Endothelial cell of umbilical vein (primary cell): ENCODE measurements around the gene LRP1B. TPM values are rescaled to one million over a fixed set of nuclear protein-coding genes. Genes with fewer than 3 reads are reported as not detected.

Experiments
- BruUV-seq: library from RNA; stranded (reverse); fragments of 400-500 nt; replicated peaks from 2 replicates; lab custom pipeline; 2021; lab: Mats Ljungman, UMichigan
- CTCF ChIA-PET: fragments of 300-600, 350-600 bp; sonication (Branson Sonifier 250); formaldehyde crosslinking; loops from one replicate; lab custom pipeline; 2021; ENCODE audit warnings: antibody characterized with exemption, inconsistent platforms; lab: Charles Lee
- POLR2A ChIA-PET: fragments of 300-600, 350-600 bp; sonication (Branson Sonifier 250); formaldehyde crosslinking; loops from one replicate; lab custom pipeline; 2021; ENCODE audit warnings: antibody characterized with exemption, inconsistent platforms; lab: Charles Lee
- DNase-seq: peaks from one replicate; pipeline ENCODE4 v3.0.0-alpha.2; 2011; ENCODE audit warnings: low read depth, low spot score
- FAIRE-seq: peaks from 2 replicates; lab custom pipeline; 2011; peaks lifted over from hg19 to GRCh38; lab: Jason Lieb, UNC
- H2AFZ ChIP-seq: 2 replicates; pipeline ENCODE4 v1.6.0; 2012; ENCODE audit warnings: low read depth, low read length, control low read depth, inconsistent platforms
- H3K27ac ChIP-seq: 2 replicates; pipeline ENCODE4 v1.5.1; 2011; ENCODE audit warnings: low read depth, mild to moderate bottlenecking, control low read depth, low read length, moderate library complexity; ENCODE audit not compliant: insufficient read depth
- H3K27me3 ChIP-seq, 2 experiments: 2 replicates each; pipeline versions ENCODE4 v1.6.0 to v1.6.1; 2011; ENCODE audit warnings: low read length in 2 of 2, mixed read lengths in 1 of 2; ENCODE audit not compliant: control insufficient read depth in 2 of 2, insufficient read depth in 2 of 2
- H3K36me3 ChIP-seq, 2 experiments: 2 replicates in 1 of 2; 3 replicates in 1 of 2; pipeline ENCODE4 v1.5.1; 2011; ENCODE audit warnings: low read length in 2 of 2, mild to moderate bottlenecking in 1 of 2, moderate library complexity in 1 of 2; ENCODE audit not compliant: control insufficient read depth in 2 of 2, insufficient read depth in 2 of 2; ENCODE audit errors: extremely low read depth in 1 of 2
- H3K4me1 ChIP-seq: 3 replicates; pipeline ENCODE4 v1.5.1; 2011; ENCODE audit warnings: mild to moderate bottlenecking, low read length; ENCODE audit not compliant: control insufficient read depth, insufficient read depth; ENCODE audit errors: extremely low read depth
- H3K4me2 ChIP-seq: 2 replicates; pipeline ENCODE4 v1.6.1; 2011; ENCODE audit warnings: low read length, control low read depth, mixed read lengths; ENCODE audit not compliant: insufficient read depth
- H3K4me3 ChIP-seq, 3 experiments: fragments of 200-600 bp in 1 of 3; sonication (generic), shearing (Covaris generic) in 1 of 3; replicated peaks in 1 of 3; 2 replicates each; pipeline ENCODE4 v1.5.1; 2011 to 2016; ENCODE audit warnings: control low read depth in 3 of 3, low read length in 3 of 3, mild to moderate bottlenecking in 2 of 3, inconsistent platforms in 1 of 3, low read depth in 1 of 3, moderate library complexity in 1 of 3; ENCODE audit not compliant: insufficient read depth in 1 of 3
- H3K79me2 ChIP-seq: 2 replicates; pipeline ENCODE4 v1.6.0; 2012; ENCODE audit warnings: low read length, inconsistent platforms; ENCODE audit not compliant: control insufficient read depth, insufficient read depth
- H3K9ac ChIP-seq: replicated peaks from 2 replicates; pipeline ENCODE3; 2011; ENCODE audit warnings: low read length, control low read depth; ENCODE audit not compliant: insufficient read depth; ENCODE audit errors: extremely low read depth
- H3K9me1 ChIP-seq: replicated peaks from 3 replicates; pipeline ENCODE4 v1.6.0; 2011; ENCODE audit warnings: mild to moderate bottlenecking, low read length; ENCODE audit not compliant: control insufficient read depth, insufficient read depth; ENCODE audit errors: extremely low read depth
- H3K9me3 ChIP-seq: replicated peaks from 2 replicates; pipeline ENCODE4 v1.5.1; 2012; ENCODE audit warnings: low read length, inconsistent platforms; ENCODE audit not compliant: control insufficient read depth, insufficient read depth
- H4K20me1 ChIP-seq: replicated peaks from 2 replicates; pipeline ENCODE3; 2011; ENCODE audit warnings: mild to moderate bottlenecking, low read length; ENCODE audit not compliant: control insufficient read depth, insufficient read depth; ENCODE audit errors: extremely low read depth
- EZH2 ChIP-seq: IDR thresholded peaks from 2 replicates; pipeline ENCODE4 v1.6.1; 2012; ENCODE audit warnings: borderline replicate concordance, low read depth, mild to moderate bottlenecking, moderate library complexity, low read length, inconsistent platforms; ENCODE audit not compliant: severe bottlenecking
- FOS ChIP-seq: IDR thresholded peaks from 2 replicates; pipeline ENCODE4 v1.6.1; 2011; ENCODE audit warnings: mild to moderate bottlenecking, low read length, moderate library complexity, borderline replicate concordance; ENCODE audit not compliant: insufficient read depth
- GATA2 ChIP-seq: IDR thresholded peaks from 2 replicates; pipeline ENCODE4 v1.7.0; 2011; ENCODE audit warnings: low read depth, mild to moderate bottlenecking, moderate library complexity, mixed read lengths, low read length; ENCODE audit not compliant: insufficient read length, insufficient read depth
- JUN ChIP-seq: IDR thresholded peaks from 2 replicates; pipeline ENCODE4 v1.6.1; 2011; ENCODE audit warnings: borderline replicate concordance, low read depth; ENCODE audit not compliant: insufficient read length, insufficient read depth
- MAX ChIP-seq: IDR thresholded peaks from 2 replicates; pipeline ENCODE4 v1.6.1; 2011; ENCODE audit not compliant: insufficient read depth, insufficient read length
- POLR2A ChIP-seq: IDR thresholded peaks from 2 replicates; pipeline ENCODE4 v1.6.1; 2012; ENCODE audit warnings: low read depth, mild to moderate bottlenecking, control low read depth, low read length
- dilution Hi-C: fragments of 300-500 bp; cut with MboI; formaldehyde crosslinking; loops from one replicate; pipeline ENCODE4 v1.15.0; 2019; ENCODE audit warnings: low sequenced_read_pairs; ENCODE audit not compliant: extremely low pct_ligation_motif_present
- intact Hi-C: fragments of 100-400 bp; cut with micrococcal nuclease; formaldehyde crosslinking; loops from one replicate; pipeline ENCODE4 v1.10.0; 2022
- polyA plus RNA-seq, 4 experiments: library from polyadenylated mRNA; depleted of rRNA in 3 of 4; stranded (reverse) in 3 of 4; unstranded in 1 of 4; fragments of >200 nt; gene quantifications; 2 replicates each; pipeline versions ENCODE4 v1.2.1 to v1.2.3, GENCODE V29; 2011 to 2012; ENCODE audit warnings: missing spikeins in 1 of 4
- total RNA-seq: library from RNA; stranded (reverse); gene quantifications from 2 replicates; pipeline ENCODE4 v1.2.3, GENCODE V29; 2021

The LRP1B gene
- total and polyA plus RNA-seq, 2 donors (not counting 3 experiments of a cell fraction or from before 2014, with no cell fraction given) = 0.03 to 0.07 TPM

GRCh38 chr2:140836826-140837225, 1294.0 kb downstream of the LRP1B start:
- Histone ChIP-seq H3K79me2 (no peaks in the 10 kb centered on the region), H3K4me2 (no peak overlapping the region), H3K27me3 (no peaks in the 10 kb centered on the region), H4K20me1 (no peaks in the 10 kb centered on the region), H3K4me3 (no peak overlapping the region), H3K9me3 (no peaks in the 10 kb centered on the region), H3K9me1 (no peaks in the 10 kb centered on the region), H3K9ac (no peak overlapping the region), H3K27ac (no peak overlapping the region), H3K36me3 (no peaks in the 10 kb centered on the region), H2AFZ (no peak overlapping the region), H3K4me1 (peaks cover 4% of the 10 kb centered on the region)
- POLR2A ChIA-PET = no interaction called here
- intact Hi-C loops = no loop called here
- TF ChIP-seq POLR2A = no peak
- TF ChIP-seq JUN = no peak
- TF ChIP-seq EZH2 = no peak
- TF ChIP-seq MAX = no peak
- FAIRE-seq (no peak), DNase-seq (no peak)
- BruUV-seq = no TSS peak
- dilution Hi-C loops = no loop called here
- CTCF ChIA-PET = interaction anchor here (1.9 kb wide), 1 partner anchor 27 kb away, joined by 4 read pairs; no protein-coding TSS in a partner anchor

DNA sequence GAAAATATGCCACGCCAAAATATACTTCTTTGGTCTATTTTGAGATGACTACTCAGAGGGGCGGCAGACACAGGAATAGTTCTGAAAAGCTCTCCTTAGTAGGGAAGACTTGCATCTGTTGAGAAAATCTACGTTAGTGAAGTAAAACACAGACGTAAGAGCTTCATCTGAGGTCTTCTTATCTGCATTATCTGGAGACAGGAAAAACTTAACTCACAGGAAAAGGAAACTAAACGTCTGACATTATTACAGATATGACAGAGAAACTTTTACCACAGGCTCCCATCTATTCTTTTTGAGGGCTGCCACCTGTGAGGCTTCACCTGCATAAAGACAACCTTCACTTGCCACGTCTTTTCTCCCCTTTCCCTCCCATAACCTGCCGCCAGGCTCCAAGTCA, 1295.7 kb downstream of the LRP1B start:
- ChIA-PET CTCF (no interaction called here), POLR2A (no interaction called here)
- FAIRE-seq = no peak
- TF ChIP-seq FOS (no peak), GATA2 (peak; percentile 76)
- intact Hi-C loops = no loop called here
- dilution Hi-C loops = no loop called here
- H3K9ac ChIP-seq = no peak overlapping the region
- no peaks in the 10 kb centered on the region for H3K27me3 ChIP-seq
- H2AFZ ChIP-seq = peak overlapping the region; percentile 62
- no peaks in the 10 kb centered on the region for H4K20me1 ChIP-seq
- no TSS peak for BruUV-seq
- no peaks in the 10 kb centered on the region for H3K79me2 ChIP-seq
- no peak overlapping the region for H3K4me3 ChIP-seq
- peak; percentile 30 for DNase-seq
- peaks cover 4% of the 10 kb centered on the region for H3K4me1 ChIP-seq
- H3K36me3 ChIP-seq = no peaks in the 10 kb centered on the region
- H3K9me1 ChIP-seq = no peaks in the 10 kb centered on the region
- no peaks in the 10 kb centered on the region for H3K9me3 ChIP-seq
- peak overlapping the region; percentile 58 for H3K4me2 ChIP-seq
- H3K27ac ChIP-seq = no peak overlapping the region
